GM19463 (cell line): ENCODE measurements around the gene GDPD4.
"Not testable (repeated sequence)": the region's sequence is repeated elsewhere in the genome, so short reads cannot be mapped to it uniquely, and the experiment has no call there.

Source experiments
- ATAC-seq: cut with Tn5 transposase; IDR thresholded peaks from one replicate; pipeline ENCODE4 v1.9.1; 2021; ENCODE audit warnings: mild to moderate bottlenecking, moderate library complexity; ENCODE audit not compliant: unreplicated experiment

GDPD4 gene

GRCh38 chr11:77300028-77300427 is 1.5 kb downstream of the GDPD4 start:
- ATAC-seq: not testable (repeated sequence)

- ATAC-seq: no peak
Observed at GRCh38 chr11:77299528-77299993, 1.9 kb downstream of the GDPD4 start.

- no peak for ATAC-seq
Observed at GRCh38 chr11:77294040-77294439, 7.4 kb downstream of the GDPD4 start.

GRCh38 chr11:77289737-77290136 is 11.7 kb downstream of the GDPD4 start:
- ATAC-seq: no peak

- ATAC-seq: no peak
Observed at GRCh38 chr11:77287615-77288273, 13.7 kb downstream of the GDPD4 start.

GRCh38 chr11:77287136-77287535 is 14.3 kb downstream of the GDPD4 start:
- no peak for ATAC-seq

- no peak for ATAC-seq
Observed at GRCh38 chr11:77284476-77285468, 16.7 kb downstream of the GDPD4 start.

- no peak for ATAC-seq
Observed at GRCh38 chr11:77283101-77283500, 18.4 kb downstream of the GDPD4 start.

GRCh38 chr11:77278595-77279506 is 22.6 kb downstream of the GDPD4 start:
- no peak for ATAC-seq

- ATAC-seq: no peak
Observed at GRCh38 chr11:77276271-77276670, 25.2 kb downstream of the GDPD4 start.

GRCh38 chr11:77270921-77271320 is 30.6 kb downstream of the GDPD4 start:
- ATAC-seq: no peak

- no peak for ATAC-seq
Observed at GRCh38 chr11:77269484-77270123, 31.9 kb downstream of the GDPD4 start.

GRCh38 chr11:77267962-77268361 is 33.5 kb downstream of the GDPD4 start:
- no peak for ATAC-seq

- ATAC-seq: no peak
Observed at GRCh38 chr11:77266766-77267165, 34.7 kb downstream of the GDPD4 start.

- no peak for ATAC-seq
Observed at GRCh38 chr11:77262803-77263202, 38.7 kb downstream of the GDPD4 start.

GRCh38 chr11:77259641-77260040 is 41.8 kb downstream of the GDPD4 start:
- ATAC-seq: no peak

- ATAC-seq: no peak
Observed at GRCh38 chr11:77253690-77254089, 47.8 kb downstream of the GDPD4 start.

- no peak for ATAC-seq
Observed at GRCh38 chr11:77252555-77253270, 48.8 kb downstream of the GDPD4 start.

GRCh38 chr11:77250881-77251640 is 50.4 kb downstream of the GDPD4 start:
- ATAC-seq: no peak
